GM12892 (cell line): ENCODE results near the gene CPXM1.

Experiments used
- POLR2A ChIP-seq: IDR thresholded peaks from 2 replicates; pipeline ENCODE4 v1.6.1; 2011; ENCODE audit warnings: low read depth, low read length, control low read depth
- POLR2AphosphoS5 ChIP-seq: IDR thresholded peaks from 2 replicates; pipeline ENCODE4 v1.6.1; 2011; ENCODE audit warnings: low read depth, low read length, control low read depth
- TAF1 ChIP-seq: IDR thresholded peaks from 2 replicates; pipeline ENCODE4 v1.6.1; 2011; ENCODE audit warnings: low read depth, mild to moderate bottlenecking, control low read depth, low read length, borderline replicate concordance

DNA sequence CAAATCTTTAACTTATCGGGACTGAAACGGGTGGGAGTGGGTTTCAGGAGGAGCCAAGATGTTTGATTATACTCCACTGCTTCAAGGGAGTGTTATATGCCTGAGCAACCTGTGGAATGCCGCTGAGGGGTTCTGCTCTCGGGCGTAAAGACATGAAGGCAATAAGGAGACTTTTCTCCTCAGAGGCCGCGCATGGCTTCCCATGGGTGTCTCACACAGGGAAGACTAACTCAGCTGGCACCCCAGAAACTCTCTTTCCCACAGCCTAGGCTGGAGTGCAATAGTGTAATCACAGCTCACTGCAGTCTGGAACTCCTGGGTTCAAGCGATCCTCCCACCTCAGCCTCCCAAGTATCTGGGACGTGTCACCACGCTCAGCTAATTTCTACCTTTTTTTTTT is 9.3 kb upstream of the CPXM1 start:
- no peak for TF ChIP-seq POLR2AphosphoS5
- TF ChIP-seq TAF1: no peak
- no peak for TF ChIP-seq POLR2A
